Natural killer cell (primary cell): Measurements from ENCODE around the gene UHMK1. TPM values are rescaled to one million over a fixed set of nuclear protein-coding genes. Genes with fewer than 3 reads are reported as not detected.

Experiments
- ATAC-seq, 3 donors: fragments of 150-1000 bp in 2 of 3; fragments of 200-7000 bp in 1 of 3; cut with Tn5 transposase; 1 replicate in 1 of 3; 2 replicates in 2 of 3; pipeline ENCODE4 v1.10.0; 2021; ENCODE audit warnings: mild to moderate bottlenecking in 2 of 3, moderate library complexity in 2 of 3
- DNase-seq, 2 donors: peaks; one replicate each; pipeline versions ENCODE4 v3.0.0 to v3.0.0-alpha.2; 2013 to 2021; ENCODE audit warnings: mixed read lengths in 1 of 2
- H3K27ac ChIP-seq: one replicate; pipeline ENCODE4 v1.5.1; 2013; ENCODE audit warnings: mild to moderate bottlenecking, low read length
- H3K27me3 ChIP-seq: one replicate; pipeline ENCODE4 v1.6.1; 2013; ENCODE audit warnings: low read length; ENCODE audit not compliant: control insufficient read depth, insufficient read depth
- H3K36me3 ChIP-seq: one replicate; pipeline ENCODE4 v1.6.1; 2013; ENCODE audit warnings: low read length; ENCODE audit not compliant: control insufficient read depth, insufficient read depth
- H3K4me1 ChIP-seq: one replicate; pipeline ENCODE4 v1.6.1; 2013; ENCODE audit warnings: low read length; ENCODE audit not compliant: control insufficient read depth, insufficient read depth
- H3K4me3 ChIP-seq: one replicate; pipeline ENCODE4 v1.5.1; 2013; ENCODE audit warnings: low read length
- H3K9me3 ChIP-seq: one replicate; pipeline ENCODE4 v1.6.1; 2013; ENCODE audit warnings: low read length; ENCODE audit not compliant: control insufficient read depth, insufficient read depth
- H3K27ac Mint-ChIP-seq, 2 donors: one replicate each; pipeline ENCODE4 v1.8.0; 2022; ENCODE audit warnings: mild to moderate bottlenecking in 2 of 2, mixed read lengths in 2 of 2, moderate library complexity in 1 of 2
- H3K27me3 Mint-ChIP-seq, 2 donors: one replicate each; pipeline ENCODE4 v1.8.0; 2022; ENCODE audit warnings: low read depth in 2 of 2, mixed read lengths in 2 of 2
- H3K36me3 Mint-ChIP-seq: one replicate; pipeline ENCODE4 v1.8.0; 2022; ENCODE audit warnings: mixed read lengths
- H3K4me1 Mint-ChIP-seq, 2 donors: one replicate each; pipeline ENCODE4 v1.8.0; 2022; ENCODE audit warnings: mixed read lengths in 2 of 2
- H3K4me3 Mint-ChIP-seq: one replicate; pipeline ENCODE4 v1.8.0; 2022; ENCODE audit warnings: mild to moderate bottlenecking, moderate library complexity, mixed read lengths
- H3K9me3 Mint-ChIP-seq, 2 donors: one replicate each; pipeline ENCODE4 v1.8.0; 2022; ENCODE audit warnings: mixed read lengths in 2 of 2
- WGBS: methylation state at CpG from one replicate; pipeline ENCODE4 v1.1.7; 2013; ENCODE audit warnings: missing lambda C conversion rate; ENCODE audit not compliant: insufficient coverage; 5-methylcytosine and 5-hydroxymethylcytosine counted together
- intact Hi-C: fragments of 100-400 bp; cut with micrococcal nuclease; formaldehyde crosslinking; loops from one replicate; pipeline ENCODE4 v1.14.2; 2022
- total RNA-seq, 4 donors: library from RNA; stranded (reverse); fragments of 120-200 nt in 1 of 4; gene quantifications; one replicate each; pipeline versions ENCODE4 v1.2.3 to v1.2.4, GENCODE V29; 2013 to 2022
- TF ChIP-seq, protein P1 (sequence below): fragments of 200-600 bp; IDR thresholded peaks from one replicate; pipeline ENCODE4 v1.8.0; 2022; ENCODE audit warnings: antibody characterized with exemption

UHMK1 gene
- total RNA-seq, 3 donors from 2014 or later (not counting 1 experiment from before 2014, with no cell fraction given), result 87.7 to 100 (median 99.1) TPM

DNA sequence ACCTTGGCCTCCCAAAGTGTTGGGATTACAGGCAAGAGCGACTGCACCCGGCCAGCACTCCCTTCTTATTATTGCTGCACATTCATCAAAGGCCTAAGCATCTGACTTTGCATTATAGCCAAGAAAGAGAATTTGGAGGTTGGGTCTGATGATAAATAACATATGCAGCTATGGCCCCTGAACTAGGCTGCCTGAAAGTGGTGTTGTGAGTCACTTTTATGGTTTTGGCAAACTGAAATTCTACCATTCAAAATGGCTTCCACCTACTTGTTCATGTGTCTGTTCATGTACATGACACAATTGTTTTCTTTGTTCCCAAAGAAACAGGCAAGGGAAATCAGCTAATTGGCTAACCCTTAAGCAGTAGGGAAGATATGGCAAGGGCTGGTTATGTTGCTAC lies 38.9 kb downstream of the UHMK1 start:
- ATAC-seq (no peak), DNase-seq (no peak)
- intact Hi-C loops, result no loop called here
- H3K27ac Mint-ChIP-seq, result no peak overlapping the region
- H3K27me3 Mint-ChIP-seq, result no peaks in the 10 kb centered on the region
- H3K4me1 Mint-ChIP-seq, result no peaks in the 10 kb centered on the region
- H3K4me1 ChIP-seq, result no peaks in the 10 kb centered on the region
- H3K9me3 ChIP-seq, result no peaks in the 10 kb centered on the region
- H3K27me3 ChIP-seq, result no peaks in the 10 kb centered on the region
- no peaks in the 10 kb centered on the region for H3K9me3 Mint-ChIP-seq
- H3K36me3 ChIP-seq, result no peaks in the 10 kb centered on the region
- H3K36me3 Mint-ChIP-seq, result no peaks in the 10 kb centered on the region
- TF ChIP-seq, protein P1, sequence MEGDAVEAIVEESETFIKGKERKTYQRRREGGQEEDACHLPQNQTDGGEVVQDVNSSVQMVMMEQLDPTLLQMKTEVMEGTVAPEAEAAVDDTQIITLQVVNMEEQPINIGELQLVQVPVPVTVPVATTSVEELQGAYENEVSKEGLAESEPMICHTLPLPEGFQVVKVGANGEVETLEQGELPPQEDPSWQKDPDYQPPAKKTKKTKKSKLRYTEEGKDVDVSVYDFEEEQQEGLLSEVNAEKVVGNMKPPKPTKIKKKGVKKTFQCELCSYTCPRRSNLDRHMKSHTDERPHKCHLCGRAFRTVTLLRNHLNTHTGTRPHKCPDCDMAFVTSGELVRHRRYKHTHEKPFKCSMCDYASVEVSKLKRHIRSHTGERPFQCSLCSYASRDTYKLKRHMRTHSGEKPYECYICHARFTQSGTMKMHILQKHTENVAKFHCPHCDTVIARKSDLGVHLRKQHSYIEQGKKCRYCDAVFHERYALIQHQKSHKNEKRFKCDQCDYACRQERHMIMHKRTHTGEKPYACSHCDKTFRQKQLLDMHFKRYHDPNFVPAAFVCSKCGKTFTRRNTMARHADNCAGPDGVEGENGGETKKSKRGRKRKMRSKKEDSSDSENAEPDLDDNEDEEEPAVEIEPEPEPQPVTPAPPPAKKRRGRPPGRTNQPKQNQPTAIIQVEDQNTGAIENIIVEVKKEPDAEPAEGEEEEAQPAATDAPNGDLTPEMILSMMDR, result no peak
- WGBS, result 96% methylated on average over 2 of the region's 2 CpGs
- no peak overlapping the region for H3K27ac ChIP-seq
- no peak overlapping the region for H3K4me3 Mint-ChIP-seq
- H3K4me3 ChIP-seq, result no peak overlapping the region

DNA sequence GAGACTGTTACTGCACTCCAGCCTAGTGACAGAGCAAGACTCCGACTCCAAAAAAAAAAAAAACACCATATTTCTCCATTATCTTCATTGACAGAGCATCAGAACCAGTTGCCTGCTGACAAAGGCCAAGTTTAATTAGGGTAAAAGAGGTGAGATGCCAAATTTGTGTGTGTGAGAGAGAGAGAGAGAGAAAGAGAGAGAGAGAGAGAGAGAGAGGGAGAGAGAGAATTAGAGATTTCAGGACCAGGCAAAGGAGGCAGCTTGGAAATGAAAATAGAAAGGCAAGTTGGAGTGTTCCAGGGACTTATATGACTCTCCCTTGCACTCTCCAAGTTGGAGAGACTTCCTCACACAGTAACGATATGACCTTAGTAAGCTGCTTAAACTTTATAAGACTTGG lies 39.6 kb downstream of the UHMK1 start:
- Histone ChIP-seq H3K4me3 (no peak overlapping the region), H3K9me3 (no peaks in the 10 kb centered on the region), H3K27me3 (no peaks in the 10 kb centered on the region), H3K27ac (no peak overlapping the region), H3K4me1 (no peaks in the 10 kb centered on the region), H3K36me3 (no peaks in the 10 kb centered on the region)
- H3K36me3 Mint-ChIP-seq, result no peaks in the 10 kb centered on the region
- H3K4me3 Mint-ChIP-seq, result no peak overlapping the region
- ATAC-seq (no peak), DNase-seq (no peak)
- H3K4me1 Mint-ChIP-seq, result no peaks in the 10 kb centered on the region
- H3K9me3 Mint-ChIP-seq, result no peaks in the 10 kb centered on the region
- no CpG with 5 or more reads among the region's 2 CpGs for WGBS
- TF ChIP-seq, protein P1, result no peak
- no peak overlapping the region for H3K27ac Mint-ChIP-seq
- no peaks in the 10 kb centered on the region for H3K27me3 Mint-ChIP-seq
- intact Hi-C loops, result no loop called here

DNA sequence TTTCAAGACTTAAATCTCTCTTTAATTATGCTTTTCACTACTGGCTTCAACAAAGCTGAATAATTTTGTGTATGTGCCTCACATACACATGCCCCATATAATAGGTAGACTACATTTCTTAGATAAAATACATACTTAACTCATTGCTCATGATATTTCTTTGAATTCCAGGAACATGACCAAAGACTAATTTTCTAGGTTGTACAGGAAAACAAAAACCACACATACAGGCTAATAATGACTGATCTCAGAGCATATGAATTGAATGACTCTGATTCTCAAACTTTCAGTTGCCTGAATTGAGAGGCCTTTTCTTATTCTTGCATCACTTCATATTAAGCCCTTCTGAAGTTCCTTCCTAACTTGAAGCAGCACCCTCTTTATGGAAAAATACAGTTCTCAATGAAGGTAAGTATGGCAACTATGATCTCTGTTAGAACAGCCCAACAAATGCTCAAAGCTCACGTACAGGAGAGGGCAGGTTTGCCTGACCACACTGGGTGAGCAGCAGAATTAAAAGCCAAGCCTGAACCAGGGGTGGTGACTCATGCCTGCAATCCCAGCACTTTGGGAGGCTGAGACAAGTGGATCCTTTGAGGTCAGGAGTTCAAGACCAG lies 41.3 kb downstream of the UHMK1 start:
- no peak overlapping the region for H3K27ac Mint-ChIP-seq
- TF ChIP-seq, protein P1, result no peak
- H3K4me1 Mint-ChIP-seq, result no peaks in the 10 kb centered on the region
- no peaks in the 10 kb centered on the region for H3K27me3 ChIP-seq
- no peaks in the 10 kb centered on the region for H3K4me1 ChIP-seq
- no peak overlapping the region for H3K27ac ChIP-seq
- intact Hi-C loops, result no loop called here
- no peak overlapping the region for H3K4me3 Mint-ChIP-seq
- no peaks in the 10 kb centered on the region for H3K27me3 Mint-ChIP-seq
- H3K9me3 ChIP-seq, result no peaks in the 10 kb centered on the region
- H3K36me3 Mint-ChIP-seq, result peaks cover 5% of the 10 kb centered on the region
- H3K36me3 ChIP-seq, result no peaks in the 10 kb centered on the region
- DNase-seq (no peak), ATAC-seq (no peak)
- no peak overlapping the region for H3K4me3 ChIP-seq
- WGBS, result 81% methylated on average over 1 of the region's 1 CpG
- no peaks in the 10 kb centered on the region for H3K9me3 Mint-ChIP-seq

DNA sequence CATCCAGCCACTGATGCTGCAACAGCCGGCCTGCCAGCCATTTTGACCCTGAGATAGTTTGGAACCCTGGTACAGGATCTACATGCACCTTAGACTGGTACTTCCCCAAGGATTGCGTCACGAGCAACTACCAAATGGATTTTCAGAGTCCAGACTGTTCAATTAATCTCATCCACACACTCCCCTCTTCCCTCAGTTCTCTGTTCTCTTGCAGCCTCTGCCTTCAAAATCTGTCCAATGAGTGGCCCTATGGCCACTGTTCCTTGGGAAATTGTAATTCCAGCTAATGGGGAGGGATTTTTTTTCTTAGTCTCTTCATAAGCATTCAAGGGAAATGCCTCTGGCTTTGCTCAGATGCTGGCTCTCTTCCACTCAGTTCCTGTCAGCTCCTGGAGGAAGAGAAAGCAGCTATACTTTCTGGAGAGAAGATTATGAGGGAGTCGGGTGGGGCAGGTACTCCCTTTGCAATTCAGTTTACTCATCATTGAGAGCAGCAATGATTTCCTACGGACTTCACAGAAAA lies 44.1 kb downstream of the UHMK1 start:
- no peak overlapping the region for H3K27ac Mint-ChIP-seq

More for the DNA sequence above, 44.1 kb downstream of the UHMK1 start:
- Mint-ChIP-seq H3K4me3 (no peak overlapping the region), H3K27me3 (no peaks in the 10 kb centered on the region), H3K9me3 (no peaks in the 10 kb centered on the region), H3K36me3 (peaks cover 5% of the 10 kb centered on the region), H3K4me1 (no peaks in the 10 kb centered on the region)
- no peak overlapping the region for H3K27ac ChIP-seq
- H3K4me3 ChIP-seq, result no peak overlapping the region
- no peaks in the 10 kb centered on the region for H3K36me3 ChIP-seq
- intact Hi-C loops, result no loop called here
- H3K4me1 ChIP-seq, result no peaks in the 10 kb centered on the region
- DNase-seq (no peak), ATAC-seq (no peak)
- TF ChIP-seq, protein P1, result no peak
- H3K27me3 ChIP-seq, result no peaks in the 10 kb centered on the region
- WGBS, result 71% methylated on average over 4 of the region's 5 CpGs
- no peaks in the 10 kb centered on the region for H3K9me3 ChIP-seq
